GM23248 (cell line): Measurements from ENCODE around the gene MIA2. TPM values are rescaled to one million over a fixed set of nuclear protein-coding genes. Genes with fewer than 3 reads are reported as not detected.
"Not testable (repeated sequence)": the region's sequence is repeated elsewhere in the genome, so short reads cannot be mapped to it uniquely, and the experiment has no call there.

Experiments used
- DNase-seq: peaks from one replicate; pipeline ENCODE4 v3.0.0-alpha.2; 2015
- H2AFZ ChIP-seq: fragments of 200-600 bp; sonication (generic); 2 replicates; pipeline ENCODE4 v1.6.1; 2016; ENCODE audit warnings: antibody characterized with exemption
- H3F3A ChIP-seq: fragments of 200-600 bp; sonication (generic); 2 replicates; pipeline ENCODE4 v1.6.1; 2016; ENCODE audit warnings: mild to moderate bottlenecking, antibody characterized with exemption, mixed run types; ENCODE audit not compliant: insufficient read depth
- H3K27ac ChIP-seq: fragments of 200-600 bp; sonication (generic); 2 replicates; pipeline ENCODE4 v1.5.1; 2016; ENCODE audit warnings: mild to moderate bottlenecking
- H3K27me3 ChIP-seq: fragments of 200-600 bp; sonication (generic); replicated peaks from 2 replicates; pipeline ENCODE4 v1.6.1; 2016; ENCODE audit warnings: mild to moderate bottlenecking; ENCODE audit not compliant: insufficient read depth
- H3K36me3 ChIP-seq: fragments of 200-600 bp; sonication (generic); 2 replicates; pipeline ENCODE4 v1.6.1; 2016; ENCODE audit warnings: low read depth, mild to moderate bottlenecking
- H3K4me1 ChIP-seq: fragments of 200-600 bp; sonication (generic); 2 replicates; pipeline ENCODE4 v1.6.1; 2016; ENCODE audit warnings: mild to moderate bottlenecking; ENCODE audit not compliant: insufficient read depth
- H3K4me2 ChIP-seq: fragments of 200-600 bp; sonication (generic); one replicate; pipeline ENCODE4 v1.6.1; 2016; ENCODE audit warnings: mild to moderate bottlenecking; ENCODE audit not compliant: unreplicated experiment
- H3K4me3 ChIP-seq: fragments of 200-600 bp; sonication (generic); 2 replicates; pipeline ENCODE4 v1.5.1; 2016; ENCODE audit warnings: mild to moderate bottlenecking
- H3K79me2 ChIP-seq: fragments of 200-600 bp; sonication (generic); 2 replicates; pipeline ENCODE4 v1.6.1; 2016; ENCODE audit warnings: mild to moderate bottlenecking; ENCODE audit not compliant: insufficient read depth
- H3K9ac ChIP-seq: fragments of 200-600 bp; sonication (generic); 2 replicates; pipeline ENCODE4 v1.6.1; 2016; ENCODE audit warnings: mild to moderate bottlenecking
- H3K9me2 ChIP-seq: fragments of 200-600 bp; sonication (generic); 2 replicates; pipeline ENCODE4 v1.6.1; 2016; ENCODE audit warnings: mixed run types, mild to moderate bottlenecking, moderate library complexity; ENCODE audit not compliant: insufficient read depth
- H3K9me3 ChIP-seq: fragments of 200-600 bp; sonication (generic); one replicate; pipeline ENCODE4 v1.6.1; 2017; ENCODE audit warnings: low read depth
- H4K20me1 ChIP-seq: fragments of 200-600 bp; sonication (generic); 2 replicates; pipeline ENCODE4 v1.6.0; 2016; ENCODE audit not compliant: insufficient read depth
- EZH2 ChIP-seq: fragments of 200-600 bp; sonication (generic); IDR thresholded peaks from 2 replicates; pipeline ENCODE4 v1.6.1; 2018; ENCODE audit warnings: antibody characterized with exemption, mild to moderate bottlenecking; ENCODE audit not compliant: insufficient read depth, poor library complexity, severe bottlenecking
- EZH2phosphoT487 ChIP-seq: fragments of 200-600 bp; sonication (generic); IDR thresholded peaks from 2 replicates; pipeline ENCODE4 v1.6.1; 2018; ENCODE audit warnings: antibody characterized with exemption, moderate library complexity, mild to moderate bottlenecking, low read depth; ENCODE audit not compliant: insufficient read depth
- WGBS, 2 experiments: methylation state at CpG; one replicate each; pipeline ENCODE4 v1.1.6; 2015 to 2017; ENCODE audit warnings: low lambda C conversion rate in 2 of 2, low coverage in 1 of 2; ENCODE audit errors: missing lambda C conversion rate in 2 of 2; 5-methylcytosine and 5-hydroxymethylcytosine counted together
- in situ Hi-C: fragments of 300-500 bp; cut with MboI; formaldehyde crosslinking; loops from 2 replicates; pipeline ENCODE4 v1.15.0; 2020
- polyA plus RNA-seq: library from polyadenylated mRNA; unstranded; fragments of >200 nt; fragmentation: Nextera tagmentation; extraction: Ambion mirVana; gene quantifications from 2 replicates; pipeline ENCODE4 v1.2.1, GENCODE V29; 2016
- total RNA-seq: library from RNA; depleted of rRNA; stranded (reverse); fragments of >200 nt; shearing (Covaris generic); gene quantifications from 2 replicates; pipeline ENCODE4 v1.2.3, GENCODE V29; 2014

The MIA2 gene
- total and polyA plus RNA-seq, 2 experiments from 2014 or later = 16.2 to 21.4 TPM

DNA sequence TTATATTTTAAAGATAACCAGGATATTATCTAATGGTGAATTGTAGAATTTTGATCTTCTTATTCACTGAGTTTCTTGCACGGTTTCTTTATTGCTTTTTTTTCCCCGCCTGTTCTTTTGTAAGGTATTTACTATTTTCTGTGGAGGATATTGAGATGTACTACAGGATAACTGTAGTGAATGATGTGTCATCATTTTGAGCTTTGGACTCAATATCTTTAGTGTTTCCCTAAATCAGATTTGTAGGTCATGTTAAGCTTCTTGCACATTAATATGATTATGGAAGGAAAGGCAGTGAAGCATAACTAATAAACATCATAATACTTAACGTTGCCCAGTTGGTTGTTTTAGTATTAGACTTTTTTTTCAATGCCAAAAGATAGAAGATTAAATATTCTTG lies 117.2 kb downstream of the MIA2 start:
- Histone ChIP-seq H3K9ac (no peak overlapping the region), H3K79me2 (peaks cover 7% of the 10 kb centered on the region), H3K27ac (no peak overlapping the region), H3K27me3 (no peaks in the 10 kb centered on the region), H3K4me3 (no peak overlapping the region), H2AFZ (no peak overlapping the region), H3K36me3 (peaks cover 19% of the 10 kb centered on the region; the same call in 1 of the 2 replicates), H3K9me2 (no peaks in the 10 kb centered on the region), H4K20me1 (no peaks in the 10 kb centered on the region), H3K4me2 (no peak overlapping the region), H3F3A (no peaks in the 10 kb centered on the region), H3K4me1 (no peaks in the 10 kb centered on the region), H3K9me3 (no peaks in the 10 kb centered on the region)
- no peak for DNase-seq
- in situ Hi-C loops = no loop called here
- TF ChIP-seq EZH2 = no peak
- TF ChIP-seq EZH2phosphoT487 = no peak
- WGBS, 2 experiments = 94 to 96% methylated on average over 3 of the region's 3 CpGs

DNA sequence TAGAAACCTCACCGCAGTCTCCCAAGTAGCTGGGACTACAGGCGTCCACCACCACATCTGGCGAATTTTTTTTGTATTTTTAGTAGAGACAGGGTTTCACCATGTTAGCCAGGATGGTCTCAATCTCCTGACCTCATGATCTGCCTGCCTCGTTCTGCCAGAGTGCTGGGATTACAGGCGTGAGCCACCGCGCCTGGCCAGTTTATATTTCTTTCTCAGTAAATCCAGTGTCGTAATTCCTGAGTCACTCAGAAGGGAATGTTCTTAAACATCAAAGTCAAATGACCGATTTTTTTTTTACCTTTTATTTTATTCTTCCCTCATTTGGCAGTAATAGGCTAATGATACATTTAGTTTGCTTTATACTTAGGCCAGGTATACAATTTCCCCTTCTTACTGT lies 118.0 kb downstream of the MIA2 start:
- in situ Hi-C loops = no loop called here
- 92 to 96% methylated on average over 9 of the region's 9 CpGs for WGBS, 2 experiments
- no peak overlapping the region for H3K9ac ChIP-seq
- H3K9me2 ChIP-seq = no peaks in the 10 kb centered on the region
- H2AFZ ChIP-seq = no peak overlapping the region
- H3K27me3 ChIP-seq = no peaks in the 10 kb centered on the region
- no peaks in the 10 kb centered on the region for H4K20me1 ChIP-seq
- H3K36me3 ChIP-seq = peaks cover 15% of the 10 kb centered on the region; the same call in 1 of the 2 replicates
- peak; percentile 24 for DNase-seq
- H3K9me3 ChIP-seq = no peaks in the 10 kb centered on the region
- no peaks in the 10 kb centered on the region for H3K4me1 ChIP-seq
- H3K79me2 ChIP-seq = peaks cover 7% of the 10 kb centered on the region
- H3K27ac ChIP-seq = no peak overlapping the region
- no peak overlapping the region for H3K4me3 ChIP-seq
- no peak overlapping the region for H3K4me2 ChIP-seq
- H3F3A ChIP-seq = no peaks in the 10 kb centered on the region
- no peak for TF ChIP-seq EZH2phosphoT487
- no peak for TF ChIP-seq EZH2

DNA sequence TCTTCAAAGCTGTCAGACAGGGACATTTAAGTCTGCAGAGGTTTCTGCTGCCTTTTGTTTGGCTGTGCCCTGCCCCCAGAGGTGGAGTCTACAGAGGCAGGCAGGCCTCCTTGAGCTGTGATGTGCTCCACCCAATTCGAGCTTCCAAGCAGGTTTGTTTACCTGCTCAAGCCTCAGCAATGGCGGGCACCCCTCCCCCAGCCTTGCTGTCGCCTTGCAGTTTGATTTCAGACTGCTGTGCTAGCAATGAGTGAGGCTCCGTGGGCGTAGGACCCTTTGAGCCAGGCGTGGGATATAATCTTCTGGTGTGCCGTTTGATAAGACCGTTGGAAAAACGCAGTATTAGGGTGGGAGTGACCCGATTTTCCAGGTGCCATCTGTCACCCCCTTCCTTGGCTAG lies 125.4 kb downstream of the MIA2 start:
- peaks cover 58% of the 10 kb centered on the region for H3K79me2 ChIP-seq
- H2AFZ ChIP-seq, H3K4me2 ChIP-seq, in situ Hi-C loops, H3F3A ChIP-seq, H3K9me3 ChIP-seq, H3K27ac ChIP-seq, H3K36me3 ChIP-seq, H3K4me3 ChIP-seq, H3K9me2 ChIP-seq, H4K20me1 ChIP-seq, H3K9ac ChIP-seq, H3K4me1 ChIP-seq, DNase-seq, H3K27me3 ChIP-seq: not testable (repeated sequence)
- 95 to 96% methylated on average over 10 of the region's 10 CpGs for WGBS, 2 experiments

DNA sequence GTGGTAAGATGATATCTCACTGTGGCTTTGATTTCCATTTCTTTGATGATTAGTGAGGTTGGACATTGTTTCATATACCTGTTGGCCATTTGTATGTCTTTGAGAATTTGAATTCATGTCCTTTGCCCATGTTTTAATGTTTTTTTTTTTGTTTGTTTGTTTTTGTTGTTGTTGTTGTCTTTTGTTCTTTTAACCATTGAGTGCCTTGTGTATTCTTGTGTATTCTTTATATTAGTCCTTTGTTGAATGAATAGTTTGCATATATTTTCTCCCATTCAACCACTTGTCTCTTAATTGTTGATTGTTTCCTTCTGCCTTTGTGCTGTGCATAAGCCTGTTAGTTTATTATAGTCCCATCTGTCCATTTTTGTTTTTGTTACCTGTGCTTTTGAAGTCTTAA lies 126.6 kb downstream of the MIA2 start:
- in situ Hi-C loops = no loop called here
- no peak for DNase-seq
- no peaks in the 10 kb centered on the region for H3K4me1 ChIP-seq
- no peaks in the 10 kb centered on the region for H3K9me3 ChIP-seq
- H3F3A ChIP-seq = no peaks in the 10 kb centered on the region
- 0 out of 2 replicates have a peak, but pooled peaks cover 8% of the 10 kb centered on the region for H4K20me1 ChIP-seq
- no peak overlapping the region for H2AFZ ChIP-seq
- H3K79me2 ChIP-seq = peaks cover 66% of the 10 kb centered on the region
- H3K27me3 ChIP-seq = no peaks in the 10 kb centered on the region
- TF ChIP-seq EZH2phosphoT487 = no peak
- no peak for TF ChIP-seq EZH2
- no peaks in the 10 kb centered on the region for H3K9me2 ChIP-seq
- 0 out of 2 replicates have a peak, but pooled peaks cover 2% of the 10 kb centered on the region for H3K36me3 ChIP-seq
- no peak overlapping the region for H3K4me3 ChIP-seq
- no peak overlapping the region for H3K4me2 ChIP-seq
- H3K9ac ChIP-seq = no peak overlapping the region
- H3K27ac ChIP-seq = no peak overlapping the region

DNA sequence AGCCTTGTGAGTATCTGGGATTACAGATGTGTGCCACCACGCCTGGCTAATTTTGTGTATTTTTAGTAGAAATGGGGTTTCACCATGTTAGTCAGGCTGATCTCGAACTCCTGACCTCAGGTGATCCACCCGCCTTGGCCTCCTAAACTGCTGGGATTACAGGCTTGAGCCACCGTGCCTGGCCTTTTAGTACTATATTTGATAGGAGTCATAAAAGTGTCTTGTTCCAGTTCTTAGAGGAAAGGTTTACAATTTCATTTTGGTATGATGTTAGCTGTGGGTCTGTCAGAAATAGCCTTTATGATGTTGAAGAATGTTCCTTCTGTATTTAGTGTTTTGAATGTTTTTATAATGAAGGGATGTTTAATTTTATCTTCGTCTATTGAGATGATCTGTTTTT lies 127.8 kb downstream of the MIA2 start:
- H3K4me3 ChIP-seq, H3K27ac ChIP-seq, in situ Hi-C loops, H4K20me1 ChIP-seq, H3K9me3 ChIP-seq, H3K36me3 ChIP-seq, H3K9ac ChIP-seq, H2AFZ ChIP-seq, H3F3A ChIP-seq, H3K4me1 ChIP-seq, H3K27me3 ChIP-seq, H3K4me2 ChIP-seq, DNase-seq, H3K9me2 ChIP-seq: not testable (repeated sequence)
- H3K79me2 ChIP-seq = peaks cover 78% of the 10 kb centered on the region
- WGBS, 2 experiments = 79 to 85% methylated on average over 5 of the region's 5 CpGs
